GM18951 (cell line): ENCODE measurements around the gene RAET1L.

Experiments used
- POLR2A ChIP-seq: IDR thresholded peaks from 4 replicates; pipeline ENCODE4 v1.6.1; 2011; ENCODE audit warnings: mild to moderate bottlenecking; ENCODE audit not compliant: insufficient read length, insufficient read depth; ENCODE audit errors: extremely low read depth
- in situ Hi-C: fragments of 300-500 bp; cut with MboI; formaldehyde crosslinking; loops from one replicate; pipeline ENCODE4 v1.12.0; 2022; ENCODE audit warnings: low sequenced_read_pairs, mixed read lengths, inconsistent platforms; ENCODE audit not compliant: unreplicated experiment

RAET1L gene

DNA sequence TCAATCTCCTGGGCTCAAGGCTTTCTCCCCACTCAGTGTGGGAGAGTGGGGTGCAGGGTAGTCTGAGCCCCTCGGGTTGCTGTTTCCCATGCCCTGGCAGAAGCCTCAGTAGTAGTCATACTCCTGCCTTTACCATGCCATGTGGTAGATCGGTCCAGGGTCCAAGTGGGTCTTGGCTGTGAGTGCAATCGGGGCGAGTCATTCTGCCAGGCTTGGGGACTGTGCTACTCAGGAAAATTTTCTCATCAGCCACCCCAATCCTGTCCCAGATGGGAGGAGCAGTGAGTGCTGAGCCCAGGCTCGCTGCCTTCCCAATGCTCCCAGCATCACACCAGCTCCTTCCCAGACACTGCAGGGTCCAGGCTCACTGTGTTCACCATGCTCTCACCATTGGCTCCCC lies 10.7 kb upstream of the RAET1L start:
- no peak for TF ChIP-seq POLR2A
- in situ Hi-C loops: no loop called here

DNA sequence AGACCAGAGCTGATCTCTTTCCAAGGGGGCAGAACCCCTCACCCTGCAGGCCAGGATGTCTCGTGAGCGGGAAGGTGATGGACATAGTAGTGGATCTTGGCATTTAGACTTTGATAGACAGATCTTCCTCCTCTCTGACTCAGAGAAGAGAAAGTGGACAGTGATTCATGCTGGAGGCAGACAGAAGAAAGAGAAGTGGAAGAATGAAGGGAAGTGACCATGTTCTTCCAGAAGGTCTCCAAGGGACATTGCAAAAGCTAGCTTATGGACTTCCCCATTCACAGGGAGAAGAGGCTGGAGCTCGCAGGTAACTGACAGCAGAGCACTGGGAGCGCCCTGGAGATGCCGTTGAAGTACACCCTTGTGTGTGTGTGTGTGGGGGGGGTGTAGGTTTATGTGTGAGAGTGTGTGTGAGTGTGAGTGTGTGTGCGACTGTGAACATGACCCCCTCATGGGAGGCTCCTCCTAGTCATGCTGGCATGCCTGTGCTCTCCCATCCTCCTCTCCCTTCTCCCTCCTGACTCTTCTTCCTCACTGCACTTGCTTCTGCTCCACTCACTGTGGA lies 8.0 kb upstream of the RAET1L start:
- in situ Hi-C loops: no loop called here
- TF ChIP-seq POLR2A: no peak

DNA sequence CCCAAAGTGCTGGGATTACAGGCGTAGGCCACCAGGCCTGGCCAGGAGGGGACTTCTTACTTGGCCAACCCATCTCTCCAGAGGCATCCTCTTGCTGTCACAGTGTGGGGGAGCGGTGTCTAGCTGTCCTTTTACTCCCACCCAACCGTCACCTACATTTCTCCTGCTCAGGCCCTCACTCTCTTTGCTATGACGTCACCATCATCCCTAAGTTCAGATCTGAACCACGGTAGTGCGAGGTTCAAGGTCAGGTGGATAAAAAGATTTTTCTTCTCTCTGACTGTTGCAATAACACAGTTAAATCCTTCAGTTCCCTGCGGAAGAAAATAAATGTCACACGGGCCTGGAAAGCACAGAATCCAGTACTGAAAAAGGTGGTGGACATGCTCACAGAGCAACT lies 7.3 kb upstream of the RAET1L start:
- in situ Hi-C loops: no loop called here
- no peak for TF ChIP-seq POLR2A

DNA sequence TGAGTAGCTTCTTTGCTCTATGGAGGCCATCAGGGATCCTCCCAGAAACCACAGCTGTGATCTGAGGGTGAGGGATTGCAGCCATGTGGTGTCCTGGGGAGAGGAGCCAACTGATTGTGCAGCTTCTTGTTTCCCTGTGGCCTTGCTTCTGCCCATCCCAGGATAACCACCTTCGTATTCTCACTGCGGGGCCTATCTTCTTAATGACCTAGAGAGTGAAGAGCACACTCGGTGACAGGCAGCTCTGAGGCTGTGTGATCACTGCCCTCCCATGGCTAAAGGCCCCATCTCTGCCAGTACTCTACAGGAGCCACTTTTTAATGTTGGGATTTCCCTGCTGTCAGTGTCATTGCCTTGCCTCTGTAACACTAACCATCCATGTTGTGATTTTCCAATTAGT lies 5.3 kb upstream of the RAET1L start:
- in situ Hi-C loops: no loop called here
- TF ChIP-seq POLR2A: no peak

DNA sequence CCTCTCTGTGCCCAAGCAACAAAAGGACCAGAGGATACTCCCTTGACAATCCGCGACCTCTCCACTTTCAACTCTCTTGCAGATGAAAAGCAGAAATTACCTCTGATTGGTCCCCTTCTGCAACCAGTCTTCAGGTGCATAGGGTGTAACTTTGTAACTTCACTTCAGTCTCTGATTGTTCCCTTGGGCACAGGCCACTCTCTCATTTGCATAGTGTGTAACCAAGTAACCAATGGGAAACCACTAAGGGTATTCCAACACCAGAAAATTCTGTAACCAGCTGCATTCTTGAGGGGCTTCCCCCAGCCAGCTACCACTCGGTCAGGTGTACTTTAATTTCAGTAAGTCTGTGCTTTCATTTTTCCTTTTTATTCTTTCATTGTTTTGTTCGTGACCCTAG lies 4.4 kb upstream of the RAET1L start:
- TF ChIP-seq POLR2A: no peak
- in situ Hi-C loops: no loop called here

DNA sequence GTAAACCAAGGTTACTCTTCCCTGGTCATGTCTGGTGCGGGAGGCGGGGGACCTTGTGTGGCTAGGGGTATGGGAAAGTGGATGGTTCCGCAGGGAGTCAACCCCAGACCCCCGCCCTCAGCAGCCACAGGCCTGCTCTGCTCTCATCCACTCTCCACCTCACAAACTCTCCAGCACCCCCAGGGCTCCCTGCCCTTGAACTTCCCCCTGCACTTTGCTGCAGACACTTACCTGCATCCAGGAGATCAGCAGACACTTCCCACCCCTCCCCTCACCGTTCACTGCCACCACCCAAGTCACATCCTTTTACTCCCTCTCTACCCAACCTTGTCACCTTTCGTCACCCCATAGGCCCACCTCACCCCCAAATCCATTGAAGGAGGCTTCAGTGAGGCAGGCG lies 3.9 kb upstream of the RAET1L start:
- in situ Hi-C loops: no loop called here
- no peak for TF ChIP-seq POLR2A

DNA sequence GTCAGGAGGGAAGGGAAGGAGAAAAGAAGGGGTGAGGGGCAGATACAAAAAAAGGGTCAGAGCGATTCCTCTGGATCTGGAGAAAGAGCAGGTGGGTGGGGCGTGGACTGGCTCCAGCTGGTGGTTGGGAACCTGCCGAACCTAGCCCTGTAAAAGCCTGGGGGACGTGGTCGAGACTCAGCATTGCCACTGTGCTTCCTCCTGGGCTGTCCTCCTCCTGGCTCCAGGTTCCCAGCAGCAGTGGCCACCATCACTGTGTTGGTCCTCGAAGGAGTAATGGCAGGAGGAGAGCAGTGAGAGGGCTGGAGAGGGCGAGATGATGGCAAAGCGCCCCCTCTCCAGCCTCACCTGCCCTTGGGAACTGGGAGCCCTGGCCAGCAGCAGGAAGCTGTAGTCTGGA lies 3.5 kb upstream of the RAET1L start:
- no peak for TF ChIP-seq POLR2A
- in situ Hi-C loops: no loop called here

DNA sequence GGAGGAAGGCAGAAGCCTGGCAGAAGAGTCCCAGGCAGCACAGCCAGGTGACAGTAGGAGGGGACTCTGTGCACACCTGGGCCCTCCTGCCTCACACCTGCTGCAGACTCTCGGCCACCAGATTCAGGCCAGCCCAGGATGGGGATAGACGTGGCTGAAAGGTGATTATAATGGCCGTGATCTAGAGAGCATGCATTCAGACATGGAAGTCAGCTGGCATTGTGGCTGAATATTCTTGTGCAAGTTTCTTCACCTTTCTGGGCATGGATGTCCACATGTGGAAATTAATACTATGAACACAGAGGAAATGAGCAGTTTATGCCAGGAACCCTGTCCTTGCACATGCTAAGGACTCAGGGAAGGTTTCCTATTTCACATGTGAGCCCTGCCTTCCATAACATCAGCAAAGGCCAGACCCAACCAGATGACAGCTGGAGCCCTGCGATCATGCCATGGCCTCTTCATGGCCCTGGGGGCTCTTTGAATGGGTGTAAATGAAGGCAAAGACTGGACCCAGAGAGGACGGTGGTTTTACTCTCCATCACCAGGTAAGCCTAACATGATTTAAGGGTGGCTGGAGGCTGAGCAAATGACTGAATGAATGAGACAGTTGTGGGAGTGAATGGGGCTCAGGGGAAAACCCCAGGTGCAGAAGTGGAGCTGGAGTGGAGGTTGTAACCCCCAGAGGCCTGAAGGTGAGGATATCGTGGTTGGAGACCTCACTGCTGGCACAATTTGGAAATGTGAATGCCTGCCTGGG lies 2.7 kb upstream of the RAET1L start:
- in situ Hi-C loops: no loop called here
- no peak for TF ChIP-seq POLR2A

DNA sequence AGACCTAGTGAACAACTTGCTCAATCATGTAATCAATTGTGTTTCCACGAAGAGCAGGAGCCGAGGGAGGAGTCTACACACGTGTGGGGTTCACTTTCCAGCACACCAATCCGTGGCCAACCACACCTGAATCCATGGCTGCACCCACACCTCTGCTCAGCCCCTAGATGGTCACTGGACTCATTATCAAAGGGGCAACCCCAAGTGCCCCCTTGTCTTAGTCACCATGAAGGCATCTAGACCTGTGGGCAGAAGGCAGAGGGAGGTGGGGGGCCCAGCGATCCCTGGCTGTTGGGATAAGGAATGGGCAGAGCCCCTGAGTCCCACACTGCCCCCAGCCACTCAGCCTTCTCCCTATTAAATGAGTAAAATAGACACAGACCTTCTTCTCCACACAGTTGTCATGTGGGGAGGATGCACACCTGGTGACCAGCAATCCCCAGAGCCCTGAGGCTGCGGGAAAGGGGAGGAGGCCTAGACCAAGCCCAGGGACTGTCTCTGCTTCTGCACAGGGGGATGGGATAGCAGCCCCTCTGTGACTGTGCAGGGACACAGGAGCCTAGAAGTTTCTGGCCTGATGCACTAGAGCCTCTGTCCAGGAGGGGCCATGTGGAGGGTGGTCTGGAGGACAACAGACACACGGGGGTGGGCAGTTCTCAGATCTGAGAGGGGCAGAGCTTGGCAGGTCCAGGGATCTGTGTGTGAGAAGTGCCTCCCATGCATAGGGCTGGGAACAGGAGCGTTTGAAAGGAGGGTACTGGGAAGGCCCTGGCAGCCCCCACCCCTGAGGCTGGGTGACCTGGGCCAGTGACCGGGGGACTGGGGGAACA lies 1.9 kb upstream of the RAET1L start:
- in situ Hi-C loops: no loop called here
- TF ChIP-seq POLR2A: no peak

DNA sequence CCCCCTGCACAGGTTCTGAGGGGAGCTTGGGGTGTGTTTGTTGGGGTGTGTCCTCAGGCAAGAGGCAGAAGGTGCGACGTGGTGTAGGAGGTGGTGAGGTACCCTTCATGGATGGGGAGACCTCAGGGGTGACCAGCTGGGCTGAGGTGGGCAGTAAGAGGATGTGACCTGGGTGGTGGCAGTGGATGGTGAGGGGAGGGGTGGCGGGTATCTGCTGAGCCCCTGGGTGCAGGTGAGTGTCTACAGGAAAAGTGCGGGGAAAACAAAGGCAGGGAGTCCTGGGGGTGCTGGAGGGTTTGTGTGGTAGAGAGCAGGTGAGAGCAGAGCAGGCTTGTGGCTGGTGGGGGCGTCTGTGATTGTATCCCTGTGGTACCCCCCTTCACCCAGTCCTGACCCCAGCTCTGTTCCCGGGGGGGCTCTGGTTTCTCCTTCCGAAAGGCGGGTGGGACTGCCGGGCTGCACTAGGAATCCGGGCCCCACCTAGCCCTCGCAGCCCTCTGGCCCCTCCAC lies 631 bp downstream of the RAET1L start:
- TF ChIP-seq POLR2A: no peak
- in situ Hi-C loops: loop anchor here (25.0 kb wide), 1 partner anchor 187 kb away; no protein-coding TSS in a partner anchor

DNA sequence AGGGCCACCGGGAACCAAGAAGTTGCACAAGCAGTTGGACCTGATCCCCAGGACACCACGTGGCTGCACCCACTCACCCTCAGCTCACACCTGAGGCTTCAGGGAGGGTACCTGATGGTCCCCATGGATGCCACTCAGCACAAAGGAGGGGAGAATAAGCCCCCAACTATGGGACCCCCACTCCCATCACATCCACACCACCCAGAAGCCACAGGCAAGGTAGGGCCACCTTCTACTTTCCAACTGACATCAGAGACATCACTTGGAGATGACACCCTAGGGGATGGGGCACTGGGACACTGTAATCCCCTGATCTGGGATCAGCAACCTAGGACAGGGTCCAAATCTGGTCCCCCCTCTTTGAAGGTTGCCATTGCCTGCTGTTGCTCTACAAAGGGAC lies 1.3 kb downstream of the RAET1L start:
- in situ Hi-C loops: loop anchor here (25.0 kb wide), 1 partner anchor 187 kb away; no protein-coding TSS in a partner anchor

DNA sequence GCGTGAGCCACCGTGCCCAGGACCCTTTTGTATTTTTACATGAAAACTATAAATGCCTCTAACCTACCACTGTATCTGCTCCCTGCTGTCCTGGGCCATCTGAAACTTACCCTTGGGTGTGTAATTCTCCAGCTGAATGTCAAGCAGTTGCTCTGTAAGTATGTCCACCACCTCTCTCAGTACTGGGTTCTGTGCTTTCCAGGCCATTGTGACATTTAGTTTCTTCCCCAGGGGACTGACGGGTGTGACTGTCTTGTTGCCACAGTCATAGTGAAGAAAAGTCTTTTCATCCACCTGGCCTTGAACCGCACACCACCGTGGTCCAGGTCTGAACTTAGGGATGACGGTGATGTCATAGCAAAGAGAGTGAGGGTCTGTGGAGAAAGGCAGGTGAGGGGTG lies 3.5 kb downstream of the RAET1L start:
- in situ Hi-C loops: loop anchor here (25.0 kb wide), 1 partner anchor 185 kb away; no protein-coding TSS in a partner anchor

DNA sequence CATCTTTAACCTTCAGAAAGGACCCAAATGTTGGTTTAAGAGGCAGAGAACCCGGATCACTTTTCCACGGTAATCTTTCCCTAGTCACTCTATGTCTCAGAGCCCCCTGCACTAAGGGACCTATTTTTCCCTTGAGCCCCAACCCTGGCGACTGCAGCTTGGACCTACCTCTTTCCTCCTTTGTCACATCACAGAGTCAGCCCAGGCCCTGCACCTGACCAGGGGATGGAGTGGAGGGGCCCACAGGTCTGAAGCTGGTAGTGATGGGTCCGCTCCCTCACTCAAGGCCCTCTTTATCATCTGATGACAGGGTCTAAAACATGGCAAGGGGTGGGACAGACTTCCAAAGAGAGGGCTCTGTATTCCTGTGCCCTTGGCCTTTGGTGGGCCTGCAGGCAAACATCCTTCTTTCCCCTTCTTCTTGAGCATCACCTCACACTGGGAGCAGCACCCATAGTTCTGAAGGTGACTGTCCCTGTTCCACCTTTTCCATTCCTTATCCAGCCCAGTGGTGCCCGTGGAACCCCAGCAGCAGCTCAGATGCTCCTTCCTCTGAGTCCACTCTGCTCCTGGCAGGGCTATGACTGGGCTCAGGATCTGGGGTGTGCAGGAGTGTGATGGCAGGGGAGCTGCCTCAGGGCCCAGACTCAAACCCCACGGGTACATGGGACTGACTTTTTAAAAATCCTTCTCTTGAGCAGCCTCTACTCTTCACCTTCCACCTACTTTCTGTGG lies 6.3 kb downstream of the RAET1L start:
- in situ Hi-C loops: loop anchor here (5.0 to 25.0 kb wide), 2 partner anchors 82 to 182 kb away; no protein-coding TSS in a partner anchor
- TF ChIP-seq POLR2A: no peak

DNA sequence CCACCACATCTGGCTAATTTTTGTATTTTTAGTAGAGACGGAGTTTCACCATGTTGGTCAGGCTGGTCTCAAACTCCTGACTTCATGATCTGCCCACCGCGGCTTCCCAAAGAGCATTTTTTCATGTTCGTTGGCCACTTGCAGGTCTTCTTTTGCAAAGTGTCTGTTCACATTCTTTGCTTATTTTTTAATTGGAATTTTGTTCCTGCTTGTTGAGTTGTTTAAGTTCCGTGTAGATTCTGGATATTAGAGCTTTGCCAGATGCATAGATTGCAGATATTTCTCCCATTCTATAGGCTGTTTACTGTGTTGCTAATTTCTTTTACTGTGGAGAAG lies 8.2 kb downstream of the RAET1L start:
- in situ Hi-C loops: loop anchor here (5.0 to 25.0 kb wide), 2 partner anchors 80 to 180 kb away; no protein-coding TSS in a partner anchor
